ENCODE results near the gene SPHK1.

Gene SPHK1

DNA sequence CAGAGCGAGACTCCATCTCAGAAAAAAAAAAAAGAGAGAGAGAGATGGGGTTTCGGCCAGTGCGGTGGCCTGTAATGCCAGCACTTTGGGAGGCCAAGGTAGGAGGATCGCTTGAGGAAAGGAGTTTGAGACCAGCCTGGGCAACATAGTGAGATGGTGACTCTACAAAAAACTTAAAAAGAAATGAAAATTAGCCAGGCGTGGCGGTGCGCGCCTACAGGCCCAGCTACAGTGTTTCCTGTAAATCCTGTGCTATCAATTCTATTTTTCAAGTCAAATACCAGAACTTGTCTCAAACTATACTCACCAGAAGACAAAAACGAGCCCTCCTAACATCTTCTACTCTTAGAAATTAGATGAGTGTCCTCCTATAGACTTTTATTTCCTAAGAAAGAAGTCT is 49.3 kb downstream of the SPHK1 start:
- no peak for DNase-seq (ENCODE audit: low read depth)

DNA sequence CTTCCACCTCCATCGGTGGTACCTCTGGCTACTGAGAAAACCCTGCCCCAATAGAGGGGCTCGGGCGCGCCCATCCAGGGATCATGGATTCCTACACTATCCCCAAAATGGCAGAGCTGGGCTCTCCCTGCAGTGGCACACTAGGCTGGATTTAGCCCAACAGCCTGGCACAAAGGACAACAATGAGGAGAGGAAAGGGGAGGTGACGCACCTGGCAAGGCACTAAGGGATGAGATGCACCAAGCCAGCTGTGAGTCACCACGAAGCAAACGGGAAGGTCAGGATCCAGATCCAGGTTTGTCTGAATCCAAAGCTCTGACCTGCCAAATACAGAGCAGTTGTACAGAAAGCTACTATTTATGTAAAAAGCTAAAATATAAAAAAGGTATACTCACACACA is 50.5 kb downstream of the SPHK1 start:
- DNase-seq (ENCODE audit: low read depth): no peak

DNA sequence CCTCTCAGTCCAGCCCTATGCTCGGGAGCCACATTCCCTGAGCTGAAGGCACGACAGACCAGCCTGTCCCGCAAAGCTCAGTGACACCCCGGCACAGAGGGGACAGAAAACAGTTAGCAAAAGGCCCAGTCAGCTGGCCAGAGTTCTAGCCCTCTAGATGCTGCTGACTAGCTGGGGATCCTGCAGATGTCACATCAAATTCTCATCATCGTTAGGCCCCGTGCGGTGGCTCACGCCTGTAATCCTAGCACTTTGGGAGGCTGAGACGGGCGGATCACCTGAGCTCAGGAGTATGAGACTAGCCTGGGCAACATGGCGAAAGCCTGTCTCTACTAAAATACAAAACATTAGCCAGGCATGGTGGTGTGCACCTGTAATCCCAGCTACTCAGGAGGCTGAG is 51.3 kb downstream of the SPHK1 start:
- no peak for DNase-seq (ENCODE audit: low read depth)

Measured in fibroblast of the conjunctiva (primary cell).